ENCODE measurements around the gene CRYGS.

DNA sequence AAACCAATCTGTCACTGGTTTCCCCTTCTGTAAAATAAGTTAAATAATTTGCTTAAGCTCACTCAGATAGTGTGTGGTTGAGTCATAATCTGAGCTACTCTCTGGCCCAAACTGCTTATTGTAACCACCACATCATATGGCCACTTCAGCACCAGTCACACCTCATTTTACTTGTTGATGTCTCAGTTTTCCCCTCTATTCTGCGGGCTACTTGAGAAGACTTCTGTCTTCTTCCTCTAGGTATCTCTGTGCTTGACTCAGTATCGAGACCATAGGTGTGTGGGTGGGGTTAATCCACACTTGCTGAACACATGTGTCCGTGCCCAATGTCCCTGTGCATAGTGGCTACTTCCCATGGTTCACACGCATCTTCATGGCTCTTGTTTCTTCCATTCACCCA lies 32.9 kb downstream of the CRYGS start:
- TF ChIP-seq, protein P1, sequence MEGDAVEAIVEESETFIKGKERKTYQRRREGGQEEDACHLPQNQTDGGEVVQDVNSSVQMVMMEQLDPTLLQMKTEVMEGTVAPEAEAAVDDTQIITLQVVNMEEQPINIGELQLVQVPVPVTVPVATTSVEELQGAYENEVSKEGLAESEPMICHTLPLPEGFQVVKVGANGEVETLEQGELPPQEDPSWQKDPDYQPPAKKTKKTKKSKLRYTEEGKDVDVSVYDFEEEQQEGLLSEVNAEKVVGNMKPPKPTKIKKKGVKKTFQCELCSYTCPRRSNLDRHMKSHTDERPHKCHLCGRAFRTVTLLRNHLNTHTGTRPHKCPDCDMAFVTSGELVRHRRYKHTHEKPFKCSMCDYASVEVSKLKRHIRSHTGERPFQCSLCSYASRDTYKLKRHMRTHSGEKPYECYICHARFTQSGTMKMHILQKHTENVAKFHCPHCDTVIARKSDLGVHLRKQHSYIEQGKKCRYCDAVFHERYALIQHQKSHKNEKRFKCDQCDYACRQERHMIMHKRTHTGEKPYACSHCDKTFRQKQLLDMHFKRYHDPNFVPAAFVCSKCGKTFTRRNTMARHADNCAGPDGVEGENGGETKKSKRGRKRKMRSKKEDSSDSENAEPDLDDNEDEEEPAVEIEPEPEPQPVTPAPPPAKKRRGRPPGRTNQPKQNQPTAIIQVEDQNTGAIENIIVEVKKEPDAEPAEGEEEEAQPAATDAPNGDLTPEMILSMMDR (IDR thresholded peaks at IDR 0.05) = no peak
- no peak for TF ChIP-seq POLR2A (IDR thresholded peaks at IDR 0.05)

Data from body of pancreas (tissue), 4 donors.